H1 (cell line): ENCODE results near the gene OPCML. TPM values are rescaled to one million over a fixed set of nuclear protein-coding genes. Genes with fewer than 3 reads are reported as not detected.
A peak's percentile ranks its signal among the peaks of the same experiment; 100 is the strongest.

Source experiments
- CTCF ChIA-PET: fragments of 300-600 bp; sonication (Branson Sonifier 250); formaldehyde crosslinking; loops from one replicate; lab custom pipeline; 2021; ENCODE audit not compliant: partially characterized antibody; lab: Charles Lee
- POLR2A ChIA-PET: fragments of 300-600 bp; sonication (Branson Sonifier 250); formaldehyde crosslinking; loops from one replicate; lab custom pipeline; 2021; ENCODE audit warnings: inconsistent platforms; ENCODE audit not compliant: partially characterized antibody; lab: Charles Lee
- DNase-seq, 2 experiments: peaks; one replicate each; pipeline versions ENCODE4 v3.0.0 to v3.0.0-alpha.2; 2010 to 2022; ENCODE audit warnings: low spot score in 2 of 2, low read depth in 1 of 2, mixed read lengths in 1 of 2
- FAIRE-seq: peaks from 2 replicates; lab custom pipeline; 2011; peaks lifted over from hg19 to GRCh38; lab: Jason Lieb, UNC
- H2AFZ ChIP-seq: 2 replicates; pipeline ENCODE4 v1.8.1; 2012; ENCODE audit warnings: low read length, inconsistent platforms
- H2AK5ac ChIP-seq: 2 replicates; pipeline ENCODE4 v1.6.1; 2013; ENCODE audit warnings: low read depth, low read length
- H2BK120ac ChIP-seq: replicated peaks from 2 replicates; pipeline ENCODE3; 2013; ENCODE audit warnings: low read depth, low read length, inconsistent platforms
- H2BK12ac ChIP-seq: 2 replicates; pipeline ENCODE4 v1.6.1; 2013; ENCODE audit warnings: low read depth, low read length
- H2BK15ac ChIP-seq: 2 replicates; pipeline ENCODE4 v1.6.1; 2013; ENCODE audit warnings: low read length
- H2BK20ac ChIP-seq: 2 replicates; pipeline ENCODE4 v1.6.1; 2013; ENCODE audit warnings: low read length
- H2BK5ac ChIP-seq: 2 replicates; pipeline ENCODE4 v1.6.1; 2013; ENCODE audit warnings: low read depth, low read length
- H3K14ac ChIP-seq: 2 replicates; pipeline ENCODE4 v1.6.1; 2013; ENCODE audit warnings: inconsistent platforms; ENCODE audit not compliant: insufficient read length
- H3K18ac ChIP-seq: 2 replicates; pipeline ENCODE4 v1.6.1; 2013; ENCODE audit warnings: low read length; ENCODE audit errors: extremely low read depth
- H3K23ac ChIP-seq: 2 replicates; pipeline ENCODE4 v1.6.1; 2013; ENCODE audit warnings: inconsistent platforms; ENCODE audit not compliant: insufficient read length
- H3K23me2 ChIP-seq: 2 replicates; pipeline ENCODE4 v1.6.1; 2013; ENCODE audit warnings: low read depth, low read length
- H3K27ac ChIP-seq: 2 replicates; pipeline ENCODE4 v1.6.1; 2011; ENCODE audit warnings: low read depth, low read length, inconsistent platforms
- H3K27me3 ChIP-seq, 4 experiments: replicated peaks in 1 of 4; 1 replicate in 1 of 4; 2 replicates in 3 of 4; pipeline versions ENCODE4 v1.6.1 to v1.8.1; 2011 to 2013; ENCODE audit warnings: low read length in 3 of 4, mild to moderate bottlenecking in 3 of 4, inconsistent platforms in 2 of 4, mixed read lengths in 2 of 4, moderate library complexity in 1 of 4; ENCODE audit not compliant: control insufficient read depth in 3 of 4, insufficient read depth in 3 of 4; ENCODE audit errors: extremely low read depth in 1 of 4
- H3K36me3 ChIP-seq, 4 experiments: 2 replicates each; pipeline versions ENCODE4 v1.6.1 to v1.8.1; 2011 to 2013; ENCODE audit warnings: mild to moderate bottlenecking in 4 of 4, low read length in 3 of 4, moderate library complexity in 2 of 4, control low read depth in 1 of 4, inconsistent platforms in 1 of 4; ENCODE audit not compliant: insufficient read depth in 4 of 4, control insufficient read depth in 2 of 4
- H3K4ac ChIP-seq: replicated peaks from 2 replicates; pipeline ENCODE3; 2013; ENCODE audit warnings: low read length, low read depth, mixed read lengths, inconsistent platforms; ENCODE audit not compliant: insufficient read length
- H3K4me1 ChIP-seq, 4 experiments: replicated peaks in 1 of 4; 1 replicate in 1 of 4; 2 replicates in 3 of 4; pipeline versions ENCODE4 v1.6.1 to v1.8.1; 2011 to 2013; ENCODE audit warnings: low read length in 3 of 4, inconsistent platforms in 2 of 4, mixed read lengths in 1 of 4; ENCODE audit not compliant: insufficient read depth in 4 of 4, control insufficient read depth in 3 of 4
- H3K4me2 ChIP-seq, 2 experiments: 2 replicates each; pipeline versions ENCODE4 v1.6.1 to v1.8.1; 2011 to 2013; ENCODE audit warnings: low read depth in 2 of 2, low read length in 2 of 2, control low read depth in 1 of 2, inconsistent platforms in 1 of 2, mild to moderate bottlenecking in 1 of 2; ENCODE audit not compliant: insufficient read depth in 1 of 2
- H3K4me3 ChIP-seq, 4 experiments: fragments of 200-600, 300-600 bp in 1 of 4; sonication (generic), shearing (Covaris generic), sonication (Bioruptor Twin) in 1 of 4; 2 replicates each; pipeline versions ENCODE4 v1.5.1 to v1.8.1; 2011 to 2016; ENCODE audit warnings: low read length in 4 of 4, low read depth in 3 of 4, control low read depth in 2 of 4, inconsistent platforms in 2 of 4, mild to moderate bottlenecking in 2 of 4, mixed read lengths in 1 of 4, moderate library complexity in 1 of 4; ENCODE audit not compliant: insufficient read depth in 2 of 4; ENCODE audit errors: extremely low read depth in 1 of 4
- H3K56ac ChIP-seq: replicated peaks from 2 replicates; pipeline ENCODE3; 2013; ENCODE audit warnings: low read depth, mild to moderate bottlenecking, mixed read lengths, low read length, inconsistent platforms; ENCODE audit not compliant: insufficient read length
- H3K79me1 ChIP-seq: 2 replicates; pipeline ENCODE4 v1.6.1; 2013; ENCODE audit warnings: low read depth, low read length, control low read depth
- H3K79me2 ChIP-seq, 2 experiments: 2 replicates each; pipeline versions ENCODE4 v1.6.1 to v1.8.1; 2012 to 2013; ENCODE audit warnings: low read length in 2 of 2, mild to moderate bottlenecking in 2 of 2, inconsistent platforms in 1 of 2; ENCODE audit not compliant: insufficient read depth in 2 of 2, control insufficient read depth in 1 of 2
- H3K9ac ChIP-seq, 4 experiments: replicated peaks in 1 of 4; 1 replicate in 1 of 4; 2 replicates in 3 of 4; pipeline versions ENCODE4 v1.6.1 to v1.8.1; 2011 to 2013; ENCODE audit warnings: low read depth in 3 of 4, low read length in 3 of 4, control low read depth in 2 of 4, mild to moderate bottlenecking in 2 of 4, moderate library complexity in 2 of 4, inconsistent platforms in 1 of 4; ENCODE audit errors: extremely low read depth in 1 of 4
- H3K9me3 ChIP-seq, 2 experiments: 2 replicates each; pipeline versions ENCODE4 v1.6.1 to v1.8.1; 2012 to 2013; ENCODE audit warnings: mild to moderate bottlenecking in 2 of 2, moderate library complexity in 2 of 2, control low read depth in 1 of 2, inconsistent platforms in 1 of 2, low read depth in 1 of 2, low read length in 1 of 2, mixed read lengths in 1 of 2; ENCODE audit not compliant: insufficient read depth in 2 of 2
- H4K20me1 ChIP-seq, 2 experiments: replicated peaks in 1 of 2; 2 replicates each; pipeline versions ENCODE3 to v1.8.1; 2011 to 2013; ENCODE audit warnings: inconsistent platforms in 2 of 2, low read length in 2 of 2, mild to moderate bottlenecking in 1 of 2; ENCODE audit not compliant: insufficient read depth in 2 of 2, control insufficient read depth in 1 of 2
- H4K5ac ChIP-seq: 2 replicates; pipeline ENCODE4 v1.6.1; 2013; ENCODE audit warnings: low read length, low read depth, mixed read lengths, inconsistent platforms; ENCODE audit not compliant: insufficient read length
- H4K8ac ChIP-seq: 2 replicates; pipeline ENCODE4 v1.8.0; 2013; ENCODE audit warnings: mild to moderate bottlenecking, moderate library complexity, low read length, inconsistent platforms; ENCODE audit not compliant: insufficient read depth; ENCODE audit errors: extremely low read depth
- H4K91ac ChIP-seq: replicated peaks from 2 replicates; pipeline ENCODE3; 2013; ENCODE audit warnings: low read length, mixed read lengths, inconsistent platforms; ENCODE audit not compliant: insufficient read length
- EP300 ChIP-seq, 2 experiments: IDR thresholded peaks; 1 replicate in 1 of 2; 2 replicates in 1 of 2; pipeline ENCODE4 v1.6.1; 2011 to 2012; ENCODE audit warnings: low read depth in 2 of 2, low read length in 2 of 2, mild to moderate bottlenecking in 2 of 2, borderline replicate concordance in 1 of 2, inconsistent platforms in 1 of 2, moderate library complexity in 1 of 2
- HDAC2 ChIP-seq, 2 experiments: fragments of 300-600 bp in 1 of 2; sonication (generic) in 1 of 2; IDR thresholded peaks; 2 replicates each; pipeline ENCODE4 v1.6.1; 2011 to 2012; ENCODE audit warnings: low read depth in 2 of 2, low read length in 2 of 2, mild to moderate bottlenecking in 2 of 2, moderate library complexity in 2 of 2, borderline replicate concordance in 1 of 2, inconsistent platforms in 1 of 2
- WGBS, 2 experiments: shearing (Covaris generic) in 1 of 2; methylation state at CpG; one replicate each; pipeline versions ENCODE4 v1.1.6 to v1.1.7; 2013 to 2015; ENCODE audit warnings: low lambda C conversion rate in 2 of 2, mixed read lengths in 2 of 2, inconsistent platforms in 1 of 2, low coverage in 1 of 2, missing lambda C conversion rate in 1 of 2; ENCODE audit not compliant: insufficient replicate concordance in 2 of 2, insufficient coverage in 1 of 2, insufficient read length in 1 of 2; ENCODE audit errors: extremely low coverage in 1 of 2, missing lambda C conversion rate in 1 of 2; 5-methylcytosine and 5-hydroxymethylcytosine counted together
- polyA plus RNA-seq, 7 experiments: library from polyadenylated mRNA; depleted of rRNA in 3 of 7; stranded (reverse) in 5 of 7; unstranded in 2 of 7; fragments of >200 nt in 5 of 7; fragments of 200-250 nt in 2 of 7; gene quantifications; 1 replicate in 5 of 7; 2 replicates in 1 of 7; 4 replicates in 1 of 7; pipeline versions ENCODE4 v1.2.1 to v1.2.3, GENCODE V29; 2011 to 2013; ENCODE audit warnings: missing spikeins in 2 of 7, mixed read lengths in 2 of 7
- total RNA-seq: library from RNA; stranded (reverse); fragmentation: NEBNext Ultra II Directional; extraction: Animal tissue kit (Norgen Biotek cat#: 25700); gene quantifications from 2 replicates; pipeline ENCODE4 v1.2.1, GENCODE V29; 2021

OPCML gene
- total and polyA plus RNA-seq, 2 of the 8 experiments (the other 6 are each of a cell fraction or from before 2014, with no cell fraction given) = 2.3 to 3.1 TPM

- 77% methylated on average over 7 of the region's 7 CpGs; no CpG with 5 or more reads in 1 of the 2 experiments for WGBS, 2 experiments
- H3K4me2 ChIP-seq = no peak overlapping the region
- no peak overlapping the region for H3K27ac ChIP-seq
- ChIA-PET CTCF (interaction anchor here (0.5 to 1.6 kb wide), 6 partner anchors 11 to 219 kb away, joined by 3 to 4 read pairs (median 3); no protein-coding TSS in a partner anchor), POLR2A (no interaction called here)
- H2BK120ac ChIP-seq = no peak overlapping the region
- H4K20me1 ChIP-seq = no peaks in the 10 kb centered on the region
- no peak overlapping the region for H2BK20ac ChIP-seq
- H3K23me2 ChIP-seq = no peaks in the 10 kb centered on the region
- no peaks in the 10 kb centered on the region for H3K79me1 ChIP-seq
- no peak overlapping the region for H4K5ac ChIP-seq
- no peak overlapping the region for H3K9ac ChIP-seq
- H2AFZ ChIP-seq = no peak overlapping the region
- TF ChIP-seq EP300 (IDR thresholded peaks at IDR 0.05; ENCODE audit: borderline replicate concordance in 1 of 2, low read depth in 2 of 2, low read length in 2 of 2) (peak in 1 of 2 experiments; percentile 40; a peak in 1 of 3 replicates), HDAC2 (IDR thresholded peaks at IDR 0.05; ENCODE audit: borderline replicate concordance in 1 of 2, low read depth in 2 of 2, low read length in 2 of 2) (no peak)
- H3K79me2 ChIP-seq = no peaks in the 10 kb centered on the region
- no peak overlapping the region for H3K4ac ChIP-seq
- DNase-seq = no peak
- H2BK15ac ChIP-seq = no peak overlapping the region
- H3K23ac ChIP-seq = no peak overlapping the region
- H3K36me3 ChIP-seq = no peaks in the 10 kb centered on the region
- no peak overlapping the region for H4K91ac ChIP-seq
- H3K18ac ChIP-seq = no peak overlapping the region
- no peaks in the 10 kb centered on the region for H3K9me3 ChIP-seq
- H2BK5ac ChIP-seq = no peak overlapping the region
- H3K14ac ChIP-seq = no peak overlapping the region
- H3K56ac ChIP-seq = no peak overlapping the region
- H3K27me3 ChIP-seq = no peaks in the 10 kb centered on the region
- no peak overlapping the region for H2AK5ac ChIP-seq
- no peak overlapping the region for H4K8ac ChIP-seq
- peaks cover 0 to 4% (median 1%) of the 10 kb centered on the region in 4 experiments; a peak in 2 of 7 replicates for H3K4me1 ChIP-seq
- H2BK12ac ChIP-seq = no peak overlapping the region
- no peak for FAIRE-seq
- H3K4me3 ChIP-seq = no peak overlapping the region
Observed at GRCh38 chr11:133123366-133123765, 408.9 kb downstream of the OPCML start.
